Colonic mucosa (tissue), 4 donors: ENCODE data around the gene PLSCR4. TPM values are rescaled to one million over a fixed set of nuclear protein-coding genes. Genes with fewer than 3 reads are reported as not detected.

Experiments
- DNase-seq: peaks from one replicate; pipeline ENCODE4 v3.0.0-alpha.2; 2020
- H3K27ac ChIP-seq: fragments of 200-600 bp; one replicate; pipeline ENCODE4 v1.8.0; 2021
- H3K27me3 ChIP-seq: fragments of 200-600 bp; one replicate; pipeline ENCODE4 v1.8.0; 2021
- H3K36me3 ChIP-seq: fragments of 200-600 bp; one replicate; pipeline ENCODE4 v1.8.0; 2021
- H3K4me1 ChIP-seq: fragments of 200-600 bp; one replicate; pipeline ENCODE4 v1.8.0; 2021; ENCODE audit warnings: mild to moderate bottlenecking
- H3K4me3 ChIP-seq: fragments of 200-600 bp; one replicate; pipeline ENCODE4 v1.8.0; 2021
- H3K9ac ChIP-seq, 2 donors: one replicate each; pipeline ENCODE4 v1.7.0; 2013; ENCODE audit warnings: control low read depth in 2 of 2, low read depth in 2 of 2, low read length in 2 of 2
- H3K9me3 ChIP-seq: fragments of 200-600 bp; one replicate; pipeline ENCODE4 v1.8.0; 2021
- CTCF ChIP-seq: fragments of 200-600 bp; IDR thresholded peaks from one replicate; pipeline ENCODE4 v1.8.0; 2022; ENCODE audit warnings: antibody characterized with exemption, mild to moderate bottlenecking
- intact Hi-C: fragments of 100-400 bp; cut with DNase I; formaldehyde crosslinking; loops from one replicate; pipeline ENCODE4 v1.14.1; 2022
- total RNA-seq, 2 donors: library from RNA; stranded (reverse); fragmentation: NEBNext Ultra II Directional in 1 of 2; extraction: Animal tissue kit (Norgen Biotek cat#: 25700) in 1 of 2; gene quantifications; one replicate each; pipeline ENCODE4 v1.2.1, GENCODE V29; 2021
- donor health status: healthy.
- donor health status: DM: no; HTN: no; CAD: no.
- donor health status: DM: no; HTN: no; CAD: no.

PLSCR4 gene
- total RNA-seq, 2 donors from 2014 or later, result 20.1 to 54.8 TPM

- Histone ChIP-seq H3K4me3 (no peak overlapping the region), H3K27me3 (no peaks in the 10 kb centered on the region), H3K27ac (no peak overlapping the region), H3K36me3 (no peaks in the 10 kb centered on the region), H3K4me1 (peaks cover 3% of the 10 kb centered on the region), H3K9me3 (no peaks in the 10 kb centered on the region), H3K9ac (no peak overlapping the region)
- DNase-seq, result no peak
- TF ChIP-seq CTCF, result no peak
- intact Hi-C loops, result loop anchor here (5.0 kb wide), 1 partner anchor 110 kb away; no protein-coding TSS in a partner anchor
These were observed 33.6 kb downstream of the PLSCR4 start for GRCh38 chr3:146217324-146217723.

GRCh38 chr3:146214493-146214892 is 36.4 kb downstream of the PLSCR4 start:
- Histone ChIP-seq H3K4me3 (no peak overlapping the region), H3K27me3 (no peaks in the 10 kb centered on the region), H3K36me3 (no peaks in the 10 kb centered on the region), H3K27ac (no peak overlapping the region), H3K9ac (no peak overlapping the region), H3K9me3 (no peaks in the 10 kb centered on the region), H3K4me1 (no peaks in the 10 kb centered on the region)
- intact Hi-C loops, result no loop called here
- no peak for DNase-seq
- no peak for TF ChIP-seq CTCF

- no peak for DNase-seq
- intact Hi-C loops, result loop anchor here (10.0 kb wide), 1 partner anchor 375 kb away; no protein-coding TSS in a partner anchor
- Histone ChIP-seq H3K36me3 (no peaks in the 10 kb centered on the region), H3K27me3 (no peaks in the 10 kb centered on the region), H3K9ac (no peak overlapping the region), H3K27ac (no peak overlapping the region), H3K9me3 (no peaks in the 10 kb centered on the region), H3K4me1 (no peaks in the 10 kb centered on the region), H3K4me3 (no peak overlapping the region)
- no peak for TF ChIP-seq CTCF
These were observed 41.5 kb downstream of the PLSCR4 start for GRCh38 chr3:146209371-146209770.

GRCh38 chr3:146203776-146204175 is 47.1 kb downstream of the PLSCR4 start:
- no peaks in the 10 kb centered on the region for H3K27me3 ChIP-seq
- H3K9me3 ChIP-seq, result no peaks in the 10 kb centered on the region
- no peak for TF ChIP-seq CTCF
- no peak overlapping the region for H3K9ac ChIP-seq
- no peaks in the 10 kb centered on the region for H3K36me3 ChIP-seq
- intact Hi-C loops, result loop anchor here (10.0 kb wide), 1 partner anchor 381 kb away; no protein-coding TSS in a partner anchor
- H3K4me3 ChIP-seq, result no peak overlapping the region
- H3K27ac ChIP-seq, result no peak overlapping the region
- DNase-seq, result no peak
- H3K4me1 ChIP-seq, result no peaks in the 10 kb centered on the region

GRCh38 chr3:146200461-146201220 is 50.3 kb downstream of the PLSCR4 start:
- H3K36me3 ChIP-seq, result no peaks in the 10 kb centered on the region
- no peaks in the 10 kb centered on the region for H3K27me3 ChIP-seq
- H3K9ac ChIP-seq, result no peak overlapping the region
- no peaks in the 10 kb centered on the region for H3K4me1 ChIP-seq
- no peak for DNase-seq
- intact Hi-C loops, result loop anchor here (10.0 kb wide), 1 partner anchor 384 kb away; no protein-coding TSS in a partner anchor
- H3K4me3 ChIP-seq, result no peak overlapping the region
- H3K27ac ChIP-seq, result no peak overlapping the region
- TF ChIP-seq CTCF, result no peak
- no peaks in the 10 kb centered on the region for H3K9me3 ChIP-seq
